GM13976 (cell line): ENCODE results near the gene PSMA2.
"Not testable (repeated sequence)": the region's sequence is repeated elsewhere in the genome, so short reads cannot be mapped to it uniquely, and the experiment has no call there.

Experiments
- DNase-seq: peaks from one replicate; pipeline ENCODE4 v3.0.0; 2012; ENCODE audit warnings: low spot score
- in situ Hi-C: fragments of 300-500 bp; cut with MboI; formaldehyde crosslinking; loops from one replicate; pipeline ENCODE4 v1.12.0; 2022; ENCODE audit warnings: low sequenced_read_pairs, mixed read lengths, inconsistent platforms; ENCODE audit not compliant: unreplicated experiment
- TF ChIP-seq, protein P1 (sequence below): IDR thresholded peaks from 2 replicates; pipeline ENCODE4 v1.5.1; 2012; ENCODE audit warnings: borderline replicate concordance, mild to moderate bottlenecking; ENCODE audit not compliant: insufficient read depth; ENCODE audit errors: extremely low read depth, missing control alignments, control extremely low read depth

Gene PSMA2

DNA sequence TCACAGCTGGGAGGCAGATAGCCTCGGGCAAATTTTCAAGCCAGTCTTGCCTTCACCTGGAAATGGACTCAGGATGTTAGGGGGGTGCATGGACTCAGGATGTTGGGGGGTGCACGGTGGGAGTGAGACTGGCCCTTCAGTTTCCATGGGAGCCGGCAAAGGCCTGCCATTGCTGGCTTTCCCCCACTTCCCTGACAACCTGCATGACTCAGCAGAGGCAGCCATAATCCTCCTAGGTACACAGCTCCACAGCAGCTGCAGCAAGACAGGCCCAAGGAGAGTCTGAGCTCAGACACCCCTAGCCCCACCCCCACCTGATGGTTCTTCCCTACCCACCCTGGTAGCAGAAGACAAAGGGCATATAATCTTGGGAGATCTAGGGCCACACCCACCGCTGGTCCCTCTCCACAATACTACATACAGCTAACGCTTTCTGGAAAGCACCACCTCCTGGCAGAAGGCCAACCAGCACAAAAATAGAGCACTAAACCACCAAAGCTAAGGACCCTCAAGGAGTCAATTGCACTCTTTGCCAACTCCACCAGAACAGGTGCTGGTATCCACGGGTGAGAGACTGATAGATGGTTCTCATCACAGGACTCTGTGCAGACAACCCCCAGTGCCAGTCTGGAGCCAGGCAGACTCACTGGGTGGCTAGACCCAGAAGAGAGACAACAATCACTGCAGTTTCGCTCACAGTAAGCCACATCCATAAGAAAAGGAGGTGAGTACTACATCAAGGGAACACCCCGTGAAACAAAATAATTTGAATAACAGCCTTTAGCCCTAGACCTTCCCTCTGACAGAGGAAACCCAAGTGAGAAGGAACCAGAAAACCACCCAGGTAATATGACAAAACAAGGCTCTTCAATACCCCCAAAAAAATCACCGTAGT is 38.4 kb downstream of the PSMA2 start:
- no peak for DNase-seq

DNA sequence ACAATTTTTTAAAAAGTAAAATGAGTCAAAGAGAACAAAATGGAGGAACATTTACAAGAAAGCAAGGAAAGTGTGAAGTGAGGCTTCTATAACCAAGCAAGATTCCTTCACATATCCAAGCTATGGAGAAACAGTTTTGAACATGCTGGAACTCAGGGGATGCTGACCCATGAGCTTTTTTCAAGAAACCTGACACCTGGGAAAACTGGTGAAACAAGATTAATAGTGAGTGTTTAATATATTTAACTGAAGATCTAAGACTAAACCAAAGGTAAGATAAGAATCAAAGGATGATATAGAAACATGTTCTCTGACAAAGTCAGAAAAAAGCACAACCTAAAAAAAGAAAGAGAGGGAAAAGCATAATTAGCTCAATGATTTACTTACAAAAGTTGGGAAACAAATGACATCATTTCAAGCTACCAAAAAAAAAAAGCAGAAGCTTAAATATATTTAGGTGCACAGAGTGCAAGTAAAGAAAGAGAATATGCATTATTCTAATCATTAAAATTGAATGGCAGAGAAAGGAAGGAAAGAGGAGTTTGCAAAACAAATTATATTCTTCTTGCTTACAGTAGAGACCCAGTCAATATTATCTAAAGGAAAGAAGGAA is 45.0 kb downstream of the PSMA2 start:
- in situ Hi-C loops: no loop called here
- no peak for DNase-seq
- TF ChIP-seq, protein P1, sequence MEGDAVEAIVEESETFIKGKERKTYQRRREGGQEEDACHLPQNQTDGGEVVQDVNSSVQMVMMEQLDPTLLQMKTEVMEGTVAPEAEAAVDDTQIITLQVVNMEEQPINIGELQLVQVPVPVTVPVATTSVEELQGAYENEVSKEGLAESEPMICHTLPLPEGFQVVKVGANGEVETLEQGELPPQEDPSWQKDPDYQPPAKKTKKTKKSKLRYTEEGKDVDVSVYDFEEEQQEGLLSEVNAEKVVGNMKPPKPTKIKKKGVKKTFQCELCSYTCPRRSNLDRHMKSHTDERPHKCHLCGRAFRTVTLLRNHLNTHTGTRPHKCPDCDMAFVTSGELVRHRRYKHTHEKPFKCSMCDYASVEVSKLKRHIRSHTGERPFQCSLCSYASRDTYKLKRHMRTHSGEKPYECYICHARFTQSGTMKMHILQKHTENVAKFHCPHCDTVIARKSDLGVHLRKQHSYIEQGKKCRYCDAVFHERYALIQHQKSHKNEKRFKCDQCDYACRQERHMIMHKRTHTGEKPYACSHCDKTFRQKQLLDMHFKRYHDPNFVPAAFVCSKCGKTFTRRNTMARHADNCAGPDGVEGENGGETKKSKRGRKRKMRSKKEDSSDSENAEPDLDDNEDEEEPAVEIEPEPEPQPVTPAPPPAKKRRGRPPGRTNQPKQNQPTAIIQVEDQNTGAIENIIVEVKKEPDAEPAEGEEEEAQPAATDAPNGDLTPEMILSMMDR: no peak

More for the DNA sequence above, 38.4 kb downstream of the PSMA2 start:
- in situ Hi-C loops: no loop called here
- TF ChIP-seq, protein P1: no peak

DNA sequence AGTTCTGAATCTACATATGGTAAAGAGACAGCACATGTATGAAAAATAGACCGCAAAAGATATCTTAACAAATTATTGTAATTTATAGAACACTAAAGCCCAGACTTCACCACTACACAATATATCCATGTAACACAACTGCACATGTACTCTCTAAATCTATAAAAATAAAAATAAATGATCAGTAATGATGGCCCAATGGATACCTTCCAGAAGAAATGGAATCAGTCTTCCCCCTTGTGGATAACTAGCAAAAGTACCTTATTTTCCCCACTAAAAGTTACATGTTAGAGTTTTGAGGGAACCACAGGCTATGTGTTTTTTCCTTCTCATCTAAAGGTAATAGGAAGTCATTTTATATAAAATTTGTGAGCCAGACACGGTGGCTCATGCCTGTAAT is 45.8 kb downstream of the PSMA2 start:
- in situ Hi-C loops: no loop called here

DNA sequence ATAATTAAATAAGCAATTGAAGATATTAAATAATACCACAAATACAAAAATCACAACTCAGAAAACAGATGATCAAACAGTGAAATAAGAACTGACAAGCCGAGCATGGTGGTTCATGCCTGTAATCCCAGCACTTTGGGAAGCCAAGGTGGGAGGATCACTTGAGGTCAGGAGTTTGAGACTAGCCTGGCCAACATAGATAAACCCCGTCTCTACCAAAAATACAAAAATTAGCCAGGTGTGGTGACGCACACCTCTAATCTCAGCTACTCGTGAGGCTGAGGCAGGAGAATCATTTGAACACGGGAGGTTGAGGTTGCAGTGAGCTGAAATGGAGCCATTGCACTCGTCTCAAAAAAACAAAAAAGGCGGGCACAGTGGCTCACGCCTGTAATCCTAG is 46.8 kb downstream of the PSMA2 start:
- DNase-seq: not testable (repeated sequence)

More for the DNA sequence above, 45.8 kb downstream of the PSMA2 start:
- DNase-seq: no peak
- TF ChIP-seq, protein P1: no peak

DNA sequence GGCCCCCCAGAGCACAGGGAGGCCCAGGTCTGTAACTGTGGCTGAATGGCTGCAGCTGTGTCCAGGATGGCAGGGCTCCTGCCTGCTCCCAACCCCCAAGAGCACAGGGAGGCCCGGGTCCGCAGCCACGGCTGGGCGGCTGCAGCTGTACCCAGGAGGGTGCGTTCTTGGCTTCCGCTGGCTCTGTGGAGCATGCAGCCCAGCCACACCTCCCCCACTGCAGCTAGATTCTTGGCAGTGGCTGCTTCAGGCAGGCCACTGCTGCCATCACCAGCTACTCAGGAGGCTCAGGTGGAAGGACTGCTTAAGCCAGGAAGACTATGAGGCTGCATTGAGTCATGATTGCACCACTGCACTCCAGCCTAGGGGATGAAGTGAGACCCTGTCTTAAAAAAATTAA is 48.0 kb downstream of the PSMA2 start:
- TF ChIP-seq, protein P1: no peak
- in situ Hi-C loops: no loop called here
- DNase-seq: no peak

More for the DNA sequence above, 46.8 kb downstream of the PSMA2 start:
- in situ Hi-C loops: not testable (repeated sequence)

DNA sequence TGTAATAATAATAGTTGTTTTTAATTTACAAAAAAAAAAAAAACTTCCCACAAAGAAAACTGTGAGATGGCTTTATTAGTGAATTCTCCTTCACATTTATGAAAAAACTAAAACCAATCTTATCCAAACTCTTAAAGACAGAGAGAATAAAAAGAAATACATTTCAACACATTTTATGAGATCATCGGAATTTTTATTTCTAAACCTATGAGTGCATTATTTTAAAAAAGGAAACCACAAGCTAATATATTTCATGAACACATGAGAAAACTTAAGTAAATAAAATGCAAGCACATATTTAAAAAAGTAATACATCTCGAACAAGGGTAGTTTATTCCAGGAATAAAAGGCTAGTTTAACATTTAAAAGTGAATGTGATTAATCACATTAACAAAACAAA is 51.6 kb downstream of the PSMA2 start:
- in situ Hi-C loops: no loop called here
- TF ChIP-seq, protein P1: no peak
- DNase-seq: no peak

DNA sequence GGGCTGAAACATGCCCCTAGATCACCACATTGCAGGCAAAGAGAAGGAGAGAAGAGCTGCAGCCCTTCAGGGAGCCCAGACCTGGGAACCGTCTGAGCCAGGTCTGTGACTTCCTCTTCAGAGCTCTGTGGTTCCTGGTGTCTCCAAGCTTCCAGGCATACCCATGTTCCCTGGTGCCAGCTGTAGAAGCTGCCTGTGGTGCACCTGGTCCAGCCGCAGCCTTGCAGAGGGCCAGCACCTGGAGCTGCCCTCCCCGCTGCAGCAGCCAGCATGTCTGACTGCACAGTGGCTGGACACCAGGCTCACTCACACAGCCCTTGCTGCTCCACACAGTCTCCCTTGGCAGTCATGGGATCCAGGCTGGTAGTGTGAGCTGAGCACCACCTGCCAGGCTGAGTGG is 53.7 kb downstream of the PSMA2 start:
- TF ChIP-seq, protein P1: no peak
- in situ Hi-C loops: no loop called here
- DNase-seq: no peak
